ENCODE results near the gene SEL1L2.
A peak's percentile ranks its signal among the peaks of the same experiment; 100 is the strongest.

Gene SEL1L2

GRCh38 chr20:13822459-13822858, 168.0 kb downstream of the SEL1L2 start:
- no peak overlapping the region for H3K4me3 ChIP-seq (ENCODE audit: severe bottlenecking)
- ATAC-seq (ENCODE audit: low read depth) = no peak
- TF ChIP-seq CTCF (IDR thresholded peaks at IDR 0.05; ENCODE audit: poor library complexity, severe bottlenecking) = no peak
- H3K27me3 ChIP-seq (ENCODE audit: insufficient read depth, poor library complexity, severe bottlenecking) = no peaks in the 10 kb centered on the region
- H3K36me3 ChIP-seq (ENCODE audit: low read depth) = peaks cover 10% of the 10 kb centered on the region
- no peak overlapping the region for H3K27ac ChIP-seq (ENCODE audit: poor library complexity, severe bottlenecking)
- no peaks in the 10 kb centered on the region for H3K4me1 ChIP-seq (ENCODE audit: insufficient read depth, poor library complexity, severe bottlenecking)
- no peak for DNase-seq (ENCODE audit: low spot score)
- no peaks in the 10 kb centered on the region for H3K9me3 ChIP-seq (ENCODE audit: severe bottlenecking)

- no peak for DNase-seq (ENCODE audit: low spot score)
- Histone ChIP-seq H3K9me3 (ENCODE audit: severe bottlenecking) (no peaks in the 10 kb centered on the region), H3K36me3 (ENCODE audit: low read depth) (peaks cover 15% of the 10 kb centered on the region), H3K27me3 (ENCODE audit: insufficient read depth, poor library complexity, severe bottlenecking) (no peaks in the 10 kb centered on the region), H3K27ac (ENCODE audit: poor library complexity, severe bottlenecking) (no peak overlapping the region), H3K4me3 (ENCODE audit: severe bottlenecking) (no peak overlapping the region), H3K4me1 (ENCODE audit: insufficient read depth, poor library complexity, severe bottlenecking) (peaks cover 4% of the 10 kb centered on the region)
- 0 out of 3 replicates have a peak, but pooled peaks have one; percentile 11 for ATAC-seq (ENCODE audit: low read depth)
- no peak for TF ChIP-seq CTCF (IDR thresholded peaks at IDR 0.05; ENCODE audit: poor library complexity, severe bottlenecking)
Measured at GRCh38 chr20:13821876-13822275, 168.5 kb downstream of the SEL1L2 start.

- TF ChIP-seq CTCF (IDR thresholded peaks at IDR 0.05; ENCODE audit: poor library complexity, severe bottlenecking) = peak; percentile 87
- no peak overlapping the region for H3K4me3 ChIP-seq (ENCODE audit: severe bottlenecking)
- DNase-seq (ENCODE audit: low spot score) (no peak), ATAC-seq (ENCODE audit: low read depth) (peak; percentile 80)
- no peaks in the 10 kb centered on the region for H3K9me3 ChIP-seq (ENCODE audit: severe bottlenecking)
- H3K4me1 ChIP-seq (ENCODE audit: insufficient read depth, poor library complexity, severe bottlenecking) = peaks cover 4% of the 10 kb centered on the region
- H3K27me3 ChIP-seq (ENCODE audit: insufficient read depth, poor library complexity, severe bottlenecking) = no peaks in the 10 kb centered on the region
- H3K27ac ChIP-seq (ENCODE audit: poor library complexity, severe bottlenecking) = no peak overlapping the region
- peaks cover 33% of the 10 kb centered on the region for H3K36me3 ChIP-seq (ENCODE audit: low read depth)
Measured at GRCh38 chr20:13819885-13820645, 170.3 kb downstream of the SEL1L2 start.

- no peak for ATAC-seq (ENCODE audit: low read depth)
- no peak for DNase-seq (ENCODE audit: low spot score)
- Histone ChIP-seq H3K9me3 (ENCODE audit: severe bottlenecking) (no peaks in the 10 kb centered on the region), H3K4me1 (ENCODE audit: insufficient read depth, poor library complexity, severe bottlenecking) (peaks cover 4% of the 10 kb centered on the region), H3K4me3 (ENCODE audit: severe bottlenecking) (no peak overlapping the region), H3K27me3 (ENCODE audit: insufficient read depth, poor library complexity, severe bottlenecking) (no peaks in the 10 kb centered on the region), H3K27ac (ENCODE audit: poor library complexity, severe bottlenecking) (no peak overlapping the region), H3K36me3 (ENCODE audit: low read depth) (peaks cover 60% of the 10 kb centered on the region)
- no peak for TF ChIP-seq CTCF (IDR thresholded peaks at IDR 0.05; ENCODE audit: poor library complexity, severe bottlenecking)
Measured at GRCh38 chr20:13817342-13817741, 173.1 kb downstream of the SEL1L2 start.

GRCh38 chr20:13816757-13817156, 173.7 kb downstream of the SEL1L2 start:
- Histone ChIP-seq H3K4me3 (ENCODE audit: severe bottlenecking) (no peak overlapping the region), H3K9me3 (ENCODE audit: severe bottlenecking) (no peaks in the 10 kb centered on the region), H3K27me3 (ENCODE audit: insufficient read depth, poor library complexity, severe bottlenecking) (no peaks in the 10 kb centered on the region), H3K4me1 (ENCODE audit: insufficient read depth, poor library complexity, severe bottlenecking) (peaks cover 4% of the 10 kb centered on the region), H3K36me3 (ENCODE audit: low read depth) (peaks cover 65% of the 10 kb centered on the region), H3K27ac (ENCODE audit: poor library complexity, severe bottlenecking) (peak overlapping the region; percentile 1)
- no peak for TF ChIP-seq CTCF (IDR thresholded peaks at IDR 0.05; ENCODE audit: poor library complexity, severe bottlenecking)
- DNase-seq (ENCODE audit: low spot score) (no peak), ATAC-seq (ENCODE audit: low read depth) (peak; percentile 58; the same call in 2 of the 3 replicates)

Measured in RWPE2 (cell line).